D341Med (cell line): ENCODE data around the gene TBC1D3G.
"Not testable (repeated sequence)": the region's sequence is repeated elsewhere in the genome, so short reads cannot be mapped to it uniquely, and the experiment has no call there.

Source experiments
- DNase-seq: peaks from one replicate; pipeline ENCODE4 v3.0.0; 2012; ENCODE audit warnings: low spot score

The TBC1D3G gene

GRCh38 chr17:36323584-36323983 is at the start of gene TBC1D3G:
Gene TBC1D3G, plus strand, starts transcription at chr17:36323884. Its CDS starts 1,528 bp downstream, at chr17:36325412.
- not testable (repeated sequence) for DNase-seq

- not testable (repeated sequence) for DNase-seq
Observed at GRCh38 chr17:36283256-36283655, 40.4 kb upstream of the TBC1D3G start.

- not testable (repeated sequence) for DNase-seq
Observed at GRCh38 chr17:36284219-36284618, 39.5 kb upstream of the TBC1D3G start.

- not testable (repeated sequence) for DNase-seq
Observed at GRCh38 chr17:36289965-36290612, 33.6 kb upstream of the TBC1D3G start.

DNA sequence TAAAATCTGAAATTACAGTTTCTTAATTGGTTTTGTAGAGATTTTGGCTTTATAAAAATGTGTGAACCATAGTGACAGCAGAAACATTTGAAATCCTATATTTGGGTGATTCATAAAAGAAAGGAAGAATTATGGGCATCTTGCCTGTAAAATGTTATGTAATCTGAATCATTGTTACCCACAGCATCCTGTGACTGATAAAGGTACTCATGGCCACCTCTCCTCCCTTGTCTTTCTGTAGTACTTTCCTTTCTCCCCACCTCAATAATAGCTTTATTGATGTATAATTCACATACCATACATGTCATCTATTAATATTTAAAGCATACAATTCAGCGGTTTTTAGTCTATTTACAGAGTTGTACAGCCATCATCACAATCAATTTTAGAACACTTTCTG is 28.5 kb upstream of the TBC1D3G start:
- DNase-seq = not testable (repeated sequence)

DNA sequence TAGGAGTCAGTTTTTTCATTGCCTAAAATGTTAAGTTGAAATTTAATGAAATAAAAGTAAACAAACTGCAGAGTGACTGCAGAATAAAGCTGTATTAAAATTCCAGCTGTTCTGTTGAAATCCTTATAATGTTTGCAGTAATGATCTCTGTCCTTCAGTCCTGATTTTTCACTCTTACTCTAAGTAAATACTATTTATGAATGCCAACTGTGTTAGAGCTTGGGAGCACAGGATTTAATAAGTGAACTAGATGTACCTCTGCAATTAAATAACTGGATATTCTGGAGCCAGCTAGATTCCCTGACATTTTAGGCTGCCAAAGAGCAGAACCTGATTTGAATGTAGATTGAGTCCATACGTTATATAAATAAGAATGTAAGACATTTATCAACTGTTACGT is 7.9 kb upstream of the TBC1D3G start:
- DNase-seq = not testable (repeated sequence)

GRCh38 chr17:36362496-36362895 is 38.8 kb downstream of the TBC1D3G start:
- DNase-seq = not testable (repeated sequence)

DNA sequence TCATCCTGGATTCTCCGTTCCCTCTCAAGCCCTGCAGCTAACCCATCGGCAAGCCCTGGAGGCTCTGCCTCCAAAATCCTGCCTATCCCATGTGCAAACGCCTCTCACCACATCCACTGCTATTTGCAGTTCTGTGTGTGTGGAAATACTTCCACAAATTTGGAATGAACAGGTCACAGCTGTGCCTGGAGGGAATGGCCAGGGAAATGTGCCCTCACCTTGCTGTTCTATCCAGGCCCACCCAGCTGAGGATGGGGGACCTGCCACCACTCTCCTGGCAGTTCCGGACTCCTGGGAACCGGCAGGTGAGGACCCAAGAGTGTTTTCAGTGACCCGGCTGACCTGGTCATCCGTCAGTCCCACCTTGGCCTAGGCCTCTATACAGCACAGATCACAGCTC is 52.3 kb downstream of the TBC1D3G start:
- not testable (repeated sequence) for DNase-seq
